NCI-H2227 (cell line): Measurements from ENCODE around the gene C22orf42.
"Not testable (repeated sequence)": the region's sequence is repeated elsewhere in the genome, so short reads cannot be mapped to it uniquely, and the experiment has no call there.

Source experiments
- DNase-seq: peaks from one replicate; lab custom pipeline; 2025; ENCODE audit not compliant: unreplicated experiment; lab: John Stamatoyannopoulos, UW

The C22orf42 gene

GRCh38 chr22:32136881-32137280 is 22.2 kb downstream of the C22orf42 start:
- not testable (repeated sequence) for DNase-seq

GRCh38 chr22:32135958-32136357 is 23.1 kb downstream of the C22orf42 start:
- DNase-seq = not testable (repeated sequence)

- not testable (repeated sequence) for DNase-seq
Observed at GRCh38 chr22:32134796-32135195, 24.3 kb downstream of the C22orf42 start.

DNA sequence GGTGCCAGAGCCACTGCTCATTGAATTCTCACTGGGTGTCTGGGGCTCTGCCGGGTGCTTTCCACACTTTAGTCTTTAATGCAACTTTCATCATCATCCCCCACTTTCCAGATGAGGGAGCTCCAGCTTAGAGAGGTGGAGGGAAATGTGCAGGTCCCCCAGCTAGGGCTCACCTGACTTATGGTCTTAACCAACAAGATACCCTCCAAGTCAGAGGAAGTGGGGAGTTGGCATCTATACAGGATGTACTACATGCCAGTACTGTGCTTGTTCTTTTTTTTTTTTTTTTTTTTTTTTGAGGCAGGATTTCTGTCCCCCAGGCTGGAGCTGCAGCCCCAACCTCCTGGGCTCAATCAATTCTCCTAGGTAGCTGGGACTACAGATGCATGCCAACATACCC is 26.3 kb downstream of the C22orf42 start:
- no peak for DNase-seq

GRCh38 chr22:32132126-32132525 is 27.0 kb downstream of the C22orf42 start:
- no peak for DNase-seq

GRCh38 chr22:32130464-32130863 is 28.6 kb downstream of the C22orf42 start:
- DNase-seq = no peak

DNA sequence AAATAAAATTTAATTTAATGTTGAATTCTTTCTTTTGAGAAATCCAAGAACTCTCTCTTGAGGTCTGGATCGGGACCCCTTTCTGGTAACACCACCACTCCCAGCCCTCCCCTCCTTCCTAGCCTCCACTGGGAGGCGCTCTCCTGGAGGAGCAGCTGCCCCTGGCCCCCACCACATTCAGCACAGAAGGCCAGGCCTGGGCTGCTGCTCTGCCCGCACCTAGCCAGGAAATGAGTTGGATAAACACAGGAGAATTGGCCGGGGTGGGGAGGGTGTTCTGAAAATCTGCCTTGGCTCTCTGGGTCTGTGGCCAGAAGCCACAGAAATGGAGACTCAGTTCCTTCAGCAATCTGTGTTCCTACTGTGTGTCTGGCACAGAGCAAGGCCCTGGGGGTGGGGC is 31.2 kb downstream of the C22orf42 start:
- no peak for DNase-seq

DNA sequence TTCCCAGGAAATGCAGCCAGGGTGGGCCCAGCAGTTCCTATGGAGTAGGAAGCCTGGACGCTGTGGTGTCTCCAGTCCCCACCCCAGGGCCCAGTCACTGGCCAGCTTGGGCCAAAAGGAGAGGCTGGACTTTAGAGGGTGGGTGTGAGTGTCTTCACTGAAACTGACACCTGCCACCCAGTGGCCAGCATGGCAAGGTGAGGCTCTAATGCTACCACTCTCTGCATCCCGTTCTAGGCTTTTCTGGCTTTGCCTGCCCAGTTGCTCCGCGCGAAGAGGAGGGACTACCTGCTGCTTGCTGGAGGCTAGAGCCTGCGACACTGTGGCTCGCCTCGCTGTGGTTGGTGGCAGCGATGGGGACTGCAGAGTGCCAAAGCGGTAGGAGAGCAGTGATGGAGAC is 35.4 kb downstream of the C22orf42 start:
- DNase-seq = no peak

GRCh38 chr22:32122899-32123298 is 36.2 kb downstream of the C22orf42 start:
- no peak for DNase-seq

DNA sequence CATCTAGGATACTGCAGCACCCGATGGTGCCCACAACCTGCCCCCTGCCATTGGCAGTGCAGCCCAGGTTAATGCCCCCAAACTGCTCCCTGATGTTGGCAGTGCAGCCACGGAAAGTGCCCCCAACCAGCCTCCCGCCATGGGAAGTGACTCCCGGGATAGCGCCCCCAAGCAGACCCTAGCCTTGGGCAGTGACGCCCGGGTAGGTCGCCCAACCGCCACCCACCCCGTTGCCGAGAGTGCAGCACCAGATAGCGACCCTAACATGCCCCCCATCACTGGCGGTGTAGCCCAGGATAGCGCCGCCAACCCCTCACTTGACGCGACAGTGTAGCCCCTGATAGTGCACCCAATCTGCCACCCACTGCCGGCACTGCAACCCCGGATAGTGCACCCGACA is 38.5 kb downstream of the C22orf42 start:
- DNase-seq = no peak

- DNase-seq = no peak
Observed at GRCh38 chr22:32119568-32120235, 39.4 kb downstream of the C22orf42 start.

- DNase-seq = no peak
Observed at GRCh38 chr22:32112380-32112779, 46.7 kb downstream of the C22orf42 start.

- DNase-seq = no peak
Observed at GRCh38 chr22:32106930-32107329, 52.2 kb downstream of the C22orf42 start.

DNA sequence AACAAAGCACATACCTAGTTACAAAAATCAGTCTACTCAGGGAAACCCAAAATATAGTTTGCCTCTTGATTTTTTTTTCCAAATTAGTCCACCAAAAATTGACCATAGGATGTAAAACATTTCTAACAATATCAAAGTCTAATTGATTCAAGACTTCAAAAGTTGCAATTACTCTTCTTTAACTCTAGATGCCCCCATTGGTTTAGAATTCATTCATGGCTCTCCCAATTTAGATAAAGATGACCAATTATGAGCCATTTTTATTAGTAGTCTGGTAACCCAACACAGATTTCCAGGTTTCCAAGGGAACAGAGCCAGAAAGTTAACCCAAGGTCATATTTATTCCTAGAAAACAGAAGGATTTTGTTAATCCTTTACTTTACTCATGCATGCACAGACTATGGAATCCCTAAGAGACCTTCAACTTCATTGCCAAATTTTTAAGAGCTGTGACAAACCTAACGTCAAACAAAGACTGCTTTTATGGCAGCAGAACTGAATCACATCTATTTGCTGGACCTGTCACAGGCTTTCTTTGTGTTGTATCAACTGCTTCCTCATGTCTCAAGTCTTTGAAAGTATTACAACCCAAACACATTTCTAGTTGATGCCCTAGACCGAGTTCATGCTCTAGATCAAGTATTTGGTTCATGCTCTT is 55.3 kb downstream of the C22orf42 start:
- no peak for DNase-seq

DNA sequence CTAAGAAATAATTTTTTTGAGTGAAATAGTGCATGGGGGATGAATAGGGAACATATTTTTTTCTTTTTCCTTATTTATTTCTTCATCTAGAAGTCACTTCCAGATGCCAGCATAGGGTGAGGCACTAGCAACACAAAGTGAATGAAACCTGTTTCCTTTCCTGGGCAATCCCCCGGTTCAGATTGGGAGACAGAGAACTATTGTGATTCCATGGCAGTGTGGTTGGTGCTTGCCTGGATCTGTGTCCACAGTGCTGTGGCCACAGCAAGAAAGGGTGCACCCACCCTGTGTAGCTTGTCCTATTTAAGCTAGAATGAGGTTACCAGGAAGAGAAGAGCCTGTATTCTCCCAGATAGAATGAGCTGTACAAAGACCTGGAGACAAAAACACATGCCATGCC is 58.4 kb downstream of the C22orf42 start:
- DNase-seq = no peak
